Loucy (cell line): ENCODE measurements around the gene CCDC66.

ENCODE experiments used
- H2AFZ ChIP-seq: fragments of 200-600 bp; sonication (generic); 2 replicates; pipeline ENCODE4 v1.6.0; 2016; ENCODE audit warnings: antibody characterized with exemption, mild to moderate bottlenecking, low read length, moderate library complexity
- H3F3A ChIP-seq: fragments of 200-600 bp; 2 replicates; pipeline ENCODE4 v1.6.0; 2016; ENCODE audit warnings: antibody characterized with exemption, low read depth, mild to moderate bottlenecking
- H3K27me3 ChIP-seq: fragments of 200-600 bp; sonication (generic); 2 replicates; pipeline ENCODE4 v1.6.1; 2014; ENCODE audit warnings: low read length, mild to moderate bottlenecking; ENCODE audit not compliant: insufficient read depth, poor library complexity, severe bottlenecking
- H3K36me3 ChIP-seq: fragments of 200-600 bp; sonication (generic); 2 replicates; pipeline ENCODE4 v1.6.1; 2016; ENCODE audit warnings: low read length; ENCODE audit not compliant: insufficient read depth
- H3K4me1 ChIP-seq: fragments of 200-600 bp; sonication (generic); 2 replicates; pipeline ENCODE4 v1.5.1; 2014; ENCODE audit warnings: low read length, mild to moderate bottlenecking; ENCODE audit not compliant: insufficient read depth, poor library complexity, severe bottlenecking
- H3K4me2 ChIP-seq: fragments of 200-600 bp; sonication (generic); 2 replicates; pipeline ENCODE4 v1.6.0; 2014; ENCODE audit warnings: antibody characterized with exemption, low read length, low read depth, mild to moderate bottlenecking; ENCODE audit not compliant: poor library complexity, severe bottlenecking
- H3K4me3 ChIP-seq: fragments of 200-600 bp; sonication (generic); 2 replicates; pipeline ENCODE4 v1.5.1; 2014; ENCODE audit warnings: low read length, mild to moderate bottlenecking, mixed read lengths; ENCODE audit not compliant: poor library complexity, severe bottlenecking
- H3K79me2 ChIP-seq: fragments of 200-600 bp; sonication (generic); 2 replicates; pipeline ENCODE4 v1.6.1; 2014; ENCODE audit warnings: low read length; ENCODE audit not compliant: insufficient read depth
- H3K9ac ChIP-seq: fragments of 200-600 bp; sonication (generic); 2 replicates; pipeline ENCODE4 v1.6.0; 2014; ENCODE audit warnings: mild to moderate bottlenecking, low read depth, low read length, moderate library complexity; ENCODE audit not compliant: poor library complexity, severe bottlenecking
- H3K9me2 ChIP-seq: fragments of 200-600 bp; sonication (generic); replicated peaks from 2 replicates; pipeline ENCODE4 v1.6.1; 2016; ENCODE audit warnings: low read depth, low read length, mixed read lengths
- H3K9me3 ChIP-seq: fragments of 200-600 bp; sonication (generic); 2 replicates; pipeline ENCODE4 v1.6.1; 2014; ENCODE audit warnings: mild to moderate bottlenecking, antibody characterized with exemption, low read length, low read depth; ENCODE audit not compliant: insufficient read depth
- H4K20me1 ChIP-seq: fragments of 200-600 bp; sonication (generic); 2 replicates; pipeline ENCODE4 v1.6.0; 2014; ENCODE audit warnings: antibody characterized with exemption, low read length, mild to moderate bottlenecking; ENCODE audit not compliant: insufficient read depth, poor library complexity, severe bottlenecking
- CTCF ChIP-seq: fragments of 200-600 bp; sonication (generic); conservative IDR thresholded peaks from 2 replicates; pipeline ENCODE4 v1.5.1; 2014; ENCODE audit warnings: mild to moderate bottlenecking, antibody characterized with exemption, low read length
- EZH2phosphoT487 ChIP-seq: fragments of 200-600 bp; IDR thresholded peaks from 2 replicates; pipeline ENCODE4 v1.6.1; 2018; ENCODE audit warnings: antibody characterized with exemption, mild to moderate bottlenecking, moderate library complexity, borderline replicate concordance

The CCDC66 gene

GRCh38 chr3:56629451-56629850 is 72.5 kb downstream of the CCDC66 start:
- no peak for TF ChIP-seq EZH2phosphoT487
- TF ChIP-seq CTCF, result no peak
- no peaks in the 10 kb centered on the region for H3K9me3 ChIP-seq
- H4K20me1 ChIP-seq, result no peaks in the 10 kb centered on the region
- no peaks in the 10 kb centered on the region for H3F3A ChIP-seq
- H3K9me2 ChIP-seq, result no peaks in the 10 kb centered on the region
- no peaks in the 10 kb centered on the region for H3K27me3 ChIP-seq
- no peak overlapping the region for H3K4me3 ChIP-seq
- H3K79me2 ChIP-seq, result no peaks in the 10 kb centered on the region
- no peaks in the 10 kb centered on the region for H3K4me1 ChIP-seq
- H3K9ac ChIP-seq, result no peak overlapping the region
- peaks cover 54% of the 10 kb centered on the region for H3K36me3 ChIP-seq
- H3K4me2 ChIP-seq, result no peak overlapping the region
- H2AFZ ChIP-seq, result no peak overlapping the region

GRCh38 chr3:56630966-56631365 is 74.0 kb downstream of the CCDC66 start:
- Histone ChIP-seq H3K4me1 (no peaks in the 10 kb centered on the region), H3K9me2 (no peaks in the 10 kb centered on the region), H3K27me3 (no peaks in the 10 kb centered on the region), H2AFZ (no peak overlapping the region), H3K79me2 (no peaks in the 10 kb centered on the region), H3K36me3 (peaks cover 46% of the 10 kb centered on the region), H3K4me2 (no peak overlapping the region), H4K20me1 (no peaks in the 10 kb centered on the region), H3K9me3 (no peaks in the 10 kb centered on the region), H3F3A (no peaks in the 10 kb centered on the region), H3K9ac (no peak overlapping the region), H3K4me3 (no peak overlapping the region)
- TF ChIP-seq CTCF, result no peak
- no peak for TF ChIP-seq EZH2phosphoT487

- no peaks in the 10 kb centered on the region for H3K27me3 ChIP-seq
- no peak overlapping the region for H3K9ac ChIP-seq
- no peak overlapping the region for H2AFZ ChIP-seq
- H3F3A ChIP-seq, result no peaks in the 10 kb centered on the region
- H3K36me3 ChIP-seq, result peaks cover 36% of the 10 kb centered on the region
- H3K9me3 ChIP-seq, result no peaks in the 10 kb centered on the region
- no peak for TF ChIP-seq CTCF
- TF ChIP-seq EZH2phosphoT487, result no peak
- no peaks in the 10 kb centered on the region for H3K79me2 ChIP-seq
- no peaks in the 10 kb centered on the region for H3K4me1 ChIP-seq
- H4K20me1 ChIP-seq, result no peaks in the 10 kb centered on the region
- H3K9me2 ChIP-seq, result no peaks in the 10 kb centered on the region
- no peak overlapping the region for H3K4me3 ChIP-seq
- no peak overlapping the region for H3K4me2 ChIP-seq
These were observed 76.2 kb downstream of the CCDC66 start for GRCh38 chr3:56633181-56633580.
